Esophagus muscularis mucosa (tissue), 4 donors: ENCODE measurements around the gene LGALS3BP. TPM values are rescaled to one million over a fixed set of nuclear protein-coding genes. Genes with fewer than 3 reads are reported as not detected.

Source experiments
- DNase-seq: peaks from one replicate; pipeline ENCODE4 v3.0.0-alpha.2; 2017; ENCODE audit errors: extremely low spot score
- H3K27ac ChIP-seq, 4 donors: fragments of 200-600 bp; sonication (generic); replicated peaks in 1 of 4; 1 replicate in 3 of 4; 2 replicates in 1 of 4; pipeline ENCODE4 v1.5.1; 2016 to 2019; ENCODE audit warnings: mild to moderate bottlenecking in 1 of 4
- H3K27me3 ChIP-seq, 4 donors: fragments of 200-600 bp; sonication (generic); one replicate each; pipeline versions ENCODE4 v1.5.1 to v1.6.0; 2016 to 2019
- H3K36me3 ChIP-seq, 4 donors: fragments of 200-600 bp; sonication (generic); one replicate each; pipeline ENCODE4 v1.5.1; 2016 to 2019
- H3K4me1 ChIP-seq, 4 donors: fragments of 200-600 bp; sonication (generic); one replicate each; pipeline ENCODE4 v1.5.1; 2016 to 2019
- H3K4me3 ChIP-seq, 4 donors: fragments of 200-600 bp; sonication (generic); 1 replicate in 2 of 4; 2 replicates in 2 of 4; pipeline ENCODE4 v1.5.1; 2016 to 2019; ENCODE audit warnings: mild to moderate bottlenecking in 4 of 4, moderate library complexity in 1 of 4
- H3K9me3 ChIP-seq, 4 donors: fragments of 200-600 bp; sonication (generic); 1 replicate in 3 of 4; 2 replicates in 1 of 4; pipeline ENCODE4 v1.5.1; 2016 to 2019
- CTCF ChIP-seq, 3 experiments: fragments of 200-600 bp in 2 of 3; fragments of 450-650 bp in 1 of 3; sonication (generic) in 2 of 3; IDR thresholded peaks; one replicate each; pipeline ENCODE4 v1.5.1; 2017 to 2019; ENCODE audit warnings: antibody characterized with exemption in 3 of 3, mild to moderate bottlenecking in 2 of 3, moderate library complexity in 1 of 3
- EP300 ChIP-seq: sonication (generic); formaldehyde crosslinking; IDR thresholded peaks from one replicate; pipeline ENCODE4 v1.6.1; 2017; ENCODE audit warnings: antibody characterized with exemption
- POLR2A ChIP-seq: fragments of 450-650 bp; IDR thresholded peaks from one replicate; pipeline ENCODE4 v1.6.1; 2017; ENCODE audit warnings: antibody characterized with exemption, moderate library complexity, mild to moderate bottlenecking, low read depth
- POLR2AphosphoS5 ChIP-seq, 2 donors: sonication (generic); formaldehyde crosslinking; IDR thresholded peaks; one replicate each; pipeline ENCODE4 v1.6.1; 2017; ENCODE audit warnings: antibody characterized with exemption in 2 of 2
- WGBS: methylation state at CpG from one replicate; pipeline ENCODE4 v1.1.5; 2018; 5-methylcytosine and 5-hydroxymethylcytosine counted together
- intact Hi-C: fragments of 100-400 bp; cut with DNase I; formaldehyde crosslinking; loops from one replicate; pipeline ENCODE4 v1.15.1; 2023
- total RNA-seq, 4 donors: library from RNA; depleted of rRNA; stranded (reverse); fragments of >200 nt; gene quantifications; one replicate each; pipeline versions ENCODE4 v1.1.0 to v1.2.1, GENCODE V29; 2016

LGALS3BP gene
- total RNA-seq, 4 donors from 2014 or later = 106 to 284 (median 197) TPM

- TF ChIP-seq CTCF (IDR thresholded peaks at IDR 0.05) = no peak
- no peak for TF ChIP-seq POLR2AphosphoS5 (IDR thresholded peaks at IDR 0.05)
- no peak for TF ChIP-seq POLR2A
- no peak for TF ChIP-seq EP300
- DNase-seq = no peak
- intact Hi-C loops = no loop called here
- no peak overlapping the region for H3K4me3 ChIP-seq
- H3K36me3 ChIP-seq = peaks cover 0 to 9% (median 4%) of the 10 kb centered on the region in 4 donors
- 89% methylated on average over 14 of the region's 20 CpGs for WGBS
- no peaks in the 10 kb centered on the region for H3K9me3 ChIP-seq
- H3K4me1 ChIP-seq = peaks cover 57 to 75% (median 72%) of the 10 kb centered on the region in 4 donors
- H3K27me3 ChIP-seq = no peaks in the 10 kb centered on the region
- peak overlapping the region; percentile 69 to 82 (median 78) for H3K27ac ChIP-seq
Measured at GRCh38 chr17:78976907-78977680, 2.6 kb downstream of the LGALS3BP start.

DNA sequence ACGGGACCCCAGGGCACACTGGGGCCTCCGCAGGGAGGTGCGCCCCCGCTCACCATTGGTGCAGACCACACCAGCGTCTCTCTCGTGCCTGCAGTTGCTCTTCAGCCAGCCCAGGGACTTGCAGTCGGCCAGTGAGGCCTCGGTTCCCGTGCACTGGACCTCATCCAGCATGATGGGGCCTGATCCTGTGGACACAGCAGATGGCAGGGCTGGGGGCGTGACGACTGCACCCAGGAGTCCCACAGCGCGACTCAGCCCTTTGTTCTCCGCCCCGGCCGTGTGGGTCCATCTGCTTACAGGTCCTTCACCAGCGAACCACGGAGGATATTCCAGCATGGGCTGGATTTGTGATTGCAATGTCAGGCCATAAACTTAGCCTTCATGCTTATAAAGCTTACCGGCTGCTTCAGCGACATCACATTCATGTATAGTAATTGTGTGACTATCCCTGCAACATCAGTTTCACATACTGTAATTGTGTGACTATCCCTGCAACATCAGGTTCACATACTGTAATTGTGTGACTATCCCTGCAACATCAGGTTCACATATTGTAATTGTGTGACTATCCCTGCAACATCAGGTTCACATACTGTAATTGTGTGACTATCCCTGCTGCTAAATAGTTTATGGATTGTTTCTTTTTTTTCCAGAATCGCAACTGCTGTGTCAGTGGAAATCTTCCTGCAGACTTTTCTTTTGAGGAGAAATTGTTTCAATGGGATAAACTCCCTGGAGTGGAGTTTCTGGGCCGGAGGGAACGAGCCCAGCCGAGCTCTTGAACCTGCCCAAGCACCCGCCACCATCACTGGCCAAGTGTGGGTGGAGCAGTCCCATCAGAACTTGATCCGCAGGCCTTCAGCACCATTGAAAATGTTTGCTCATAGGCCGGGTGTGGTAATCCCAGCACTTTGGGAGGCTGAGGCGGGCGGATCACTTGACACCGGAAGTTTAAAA is 4.8 kb downstream of the LGALS3BP start:
- peak overlapping the region in 3 of 4 donors; percentile 6 to 47 (median 17) for H3K4me3 ChIP-seq
- peak; percentile 93 for DNase-seq
- H3K36me3 ChIP-seq = peaks cover 0 to 18% (median 8%) of the 10 kb centered on the region in 4 donors
- WGBS = 47% methylated on average over 20 of the region's 30 CpGs
- intact Hi-C loops = loop anchor here (5.0 kb wide), 1 partner anchor 53 kb away; no protein-coding TSS in a partner anchor
- H3K9me3 ChIP-seq = no peaks in the 10 kb centered on the region
- peak overlapping the region; percentile 69 to 82 (median 78) for H3K27ac ChIP-seq
- H3K27me3 ChIP-seq = no peaks in the 10 kb centered on the region
- TF ChIP-seq CTCF (IDR thresholded peaks at IDR 0.05) (no peak), POLR2AphosphoS5 (IDR thresholded peaks at IDR 0.05) (peak; percentile 41 to 50), EP300 (no peak), POLR2A (no peak)
- H3K4me1 ChIP-seq = peaks cover 68 to 82% (median 80%) of the 10 kb centered on the region in 4 donors

DNA sequence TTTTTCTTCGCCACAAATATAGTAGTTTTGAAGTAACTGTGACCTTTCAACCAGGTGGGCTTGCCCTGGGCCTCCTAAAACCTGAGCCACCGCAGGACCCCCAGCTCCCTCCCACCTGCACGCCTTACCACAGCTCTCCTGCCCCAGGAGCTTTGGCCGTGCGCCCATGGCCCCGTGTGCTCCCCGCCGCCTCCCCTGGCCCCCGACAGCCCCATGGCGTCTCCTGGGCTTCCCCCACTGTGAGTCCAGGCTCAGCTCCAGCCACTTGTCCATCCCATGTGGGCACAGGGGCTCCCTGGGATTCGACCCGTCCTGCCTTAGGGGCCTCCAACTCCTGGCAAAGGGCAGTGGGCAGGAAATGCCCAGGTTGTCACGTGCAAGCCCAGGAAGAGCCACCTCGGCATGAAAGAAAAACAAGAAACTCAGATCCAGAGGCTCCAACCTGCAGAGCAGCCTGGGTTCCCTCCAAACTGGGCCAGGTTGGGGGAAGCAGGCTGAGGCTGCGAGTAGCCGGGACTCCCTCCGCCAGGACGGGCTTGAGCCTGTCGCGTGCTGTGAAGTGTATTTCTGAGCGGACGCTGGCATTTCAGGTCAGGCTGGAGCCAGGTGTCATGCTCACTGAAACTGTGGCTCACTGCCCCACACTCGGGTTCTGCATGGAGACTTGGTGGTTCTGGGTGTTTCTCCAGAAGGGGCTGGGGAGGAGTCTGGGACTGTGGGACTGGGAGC is 5.8 kb downstream of the LGALS3BP start:
- H3K27ac ChIP-seq = peak overlapping the region in 3 of 4 donors; percentile 69 to 82 (median 80)
- peaks cover 58 to 72% (median 70%) of the 10 kb centered on the region in 4 donors for H3K4me1 ChIP-seq
- no peak overlapping the region for H3K4me3 ChIP-seq
- DNase-seq = no peak
- 81% methylated on average over 17 of the region's 23 CpGs for WGBS
- no peaks in the 10 kb centered on the region for H3K27me3 ChIP-seq
- peaks cover 0 to 28% (median 15%) of the 10 kb centered on the region in 4 donors for H3K36me3 ChIP-seq
- no peaks in the 10 kb centered on the region for H3K9me3 ChIP-seq
- TF ChIP-seq EP300 = no peak
- no peak for TF ChIP-seq POLR2A
- no peak for TF ChIP-seq POLR2AphosphoS5 (IDR thresholded peaks at IDR 0.05)
- no peak for TF ChIP-seq CTCF (IDR thresholded peaks at IDR 0.05)
- intact Hi-C loops = loop anchor here (5.0 kb wide), 1 partner anchor 52 kb away; no protein-coding TSS in a partner anchor

DNA sequence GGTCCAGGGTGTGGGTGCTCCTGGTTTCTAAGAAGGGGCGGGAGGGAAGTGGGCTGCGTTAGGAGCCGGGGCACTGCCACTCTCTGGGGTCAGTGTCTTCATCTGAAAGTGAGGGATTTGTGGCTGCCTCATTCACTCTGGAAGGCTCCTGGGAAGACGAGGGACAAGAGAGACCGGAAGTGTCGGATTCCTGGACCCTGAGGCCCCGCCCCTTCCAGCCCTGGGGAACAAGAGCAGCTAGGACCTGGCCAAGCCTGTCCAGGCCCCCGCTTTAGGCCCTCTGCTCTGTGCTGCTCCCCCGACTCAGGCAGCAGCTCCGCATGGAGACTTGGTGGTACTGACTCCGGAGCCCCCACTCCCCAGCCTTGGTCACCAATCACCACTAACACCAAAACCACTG is 6.5 kb downstream of the LGALS3BP start:
- intact Hi-C loops = loop anchor here (5.0 kb wide), 1 partner anchor 51 kb away; no protein-coding TSS in a partner anchor
- no peak for DNase-seq

More for the DNA sequence above, 6.5 kb downstream of the LGALS3BP start:
- Histone ChIP-seq H3K27me3 (no peaks in the 10 kb centered on the region), H3K27ac (peak overlapping the region; percentile 30 to 69 (median 34)), H3K9me3 (no peaks in the 10 kb centered on the region), H3K4me3 (no peak overlapping the region), H3K4me1 (peaks cover 51 to 65% (median 63%) of the 10 kb centered on the region in 4 donors), H3K36me3 (peaks cover 0 to 36% (median 19%) of the 10 kb centered on the region in 4 donors)
- TF ChIP-seq EP300 (no peak), POLR2A (no peak), POLR2AphosphoS5 (IDR thresholded peaks at IDR 0.05) (no peak)
- 66% methylated on average over 10 of the region's 11 CpGs for WGBS
